Left ventricle myocardium inferior (tissue), 1 donor: ENCODE measurements around the gene LRRC40. TPM values are rescaled to one million over a fixed set of nuclear protein-coding genes. Genes with fewer than 3 reads are reported as not detected.

Experiments used
- DNase-seq: peaks from one replicate; pipeline ENCODE4 v3.0.0-alpha.2; 2020
- H3K27ac ChIP-seq: fragments of 200-600 bp; replicated peaks from 2 replicates; pipeline ENCODE4 v1.8.0; 2021
- H3K27me3 ChIP-seq: fragments of 200-600 bp; 2 replicates; pipeline ENCODE4 v1.8.0; 2021; ENCODE audit warnings: low read depth
- H3K36me3 ChIP-seq: fragments of 200-600 bp; 2 replicates; pipeline ENCODE4 v1.8.0; 2021
- H3K4me1 ChIP-seq: fragments of 200-600 bp; 2 replicates; pipeline ENCODE4 v1.8.0; 2021
- H3K4me3 ChIP-seq: fragments of 200-600 bp; 2 replicates; pipeline ENCODE4 v1.8.0; 2021; ENCODE audit warnings: mild to moderate bottlenecking, moderate library complexity
- H3K9me3 ChIP-seq: fragments of 200-600 bp; replicated peaks from 2 replicates; pipeline ENCODE4 v1.8.0; 2021
- CTCF ChIP-seq: fragments of 200-600 bp; IDR thresholded peaks from 2 replicates; pipeline ENCODE4 v1.8.0; 2021; ENCODE audit warnings: antibody characterized with exemption, mild to moderate bottlenecking, borderline replicate concordance
- intact Hi-C: fragments of 100-400 bp; cut with micrococcal nuclease; formaldehyde crosslinking; loops from one replicate; pipeline ENCODE4 v1.11.0; 2022
- long read RNA-seq: library from polyadenylated mRNA; unstranded; transcript quantifications from one replicate; pipeline ENCODE4 v2.0.0, GENCODE V29; 2021
- total RNA-seq: library from RNA; stranded (reverse); fragmentation: NEBNext Ultra II Directional; extraction: Animal tissue kit (Norgen Biotek cat#: 25700); gene quantifications from one replicate; pipeline ENCODE4 v1.2.1, GENCODE V29; 2021
- donor health status: DM: no; HTN: yes; CAD: no; lungs with severe emphysema.

The LRRC40 gene
- 9.0 TPM for total RNA-seq
- long read RNA-seq, transcript LRRC40-201 (15 exons, 2,884 nt): major isoform, 30 of 31 reads
- long read RNA-seq, partial matches to known transcripts: 0 of 31 reads
- long read RNA-seq, other reads (novel, unspliced or antisense): 1 of 31 reads

GRCh38 chr1:70205434-70206118 is at the start of gene LRRC40:
TSS of gene LRRC40 (minus strand) at chr1:70205579. CDS start at chr1:70205540, 39 bp downstream.
- Histone ChIP-seq H3K4me3 (peak within 1 kb of the TSS; percentile 70), H3K27ac (peak within 1 kb of the TSS; percentile 92), H3K9me3 (no peaks in the 10 kb centered on the region), H3K4me1 (peaks cover 76% of the 10 kb centered on the region), H3K27me3 (no peaks in the 10 kb centered on the region), H3K36me3 (peaks cover 6% of the 10 kb centered on the region)
- DNase-seq: peak; percentile 97
- intact Hi-C loops: no loop called here
- no peak for TF ChIP-seq CTCF

GRCh38 chr1:70248729-70249128 is 43.4 kb upstream of the LRRC40 start:
- Histone ChIP-seq H3K36me3 (peaks cover 93% of the 10 kb centered on the region), H3K4me3 (no peak overlapping the region), H3K4me1 (peaks cover 14% of the 10 kb centered on the region), H3K27me3 (no peaks in the 10 kb centered on the region), H3K9me3 (no peaks in the 10 kb centered on the region), H3K27ac (no peak overlapping the region)
- no peak for TF ChIP-seq CTCF
- no peak for DNase-seq
- intact Hi-C loops: no loop called here

- intact Hi-C loops: no loop called here
- H3K36me3 ChIP-seq: peaks cover 94% of the 10 kb centered on the region
- H3K9me3 ChIP-seq: no peaks in the 10 kb centered on the region
- no peak overlapping the region for H3K4me3 ChIP-seq
- H3K27ac ChIP-seq: no peak overlapping the region
- no peaks in the 10 kb centered on the region for H3K27me3 ChIP-seq
- no peak for DNase-seq
- H3K4me1 ChIP-seq: peaks cover 14% of the 10 kb centered on the region
- no peak for TF ChIP-seq CTCF
Measured at GRCh38 chr1:70247768-70248167, 42.4 kb upstream of the LRRC40 start.

GRCh38 chr1:70247122-70247521 is 41.7 kb upstream of the LRRC40 start:
- TF ChIP-seq CTCF: no peak
- peaks cover 14% of the 10 kb centered on the region for H3K4me1 ChIP-seq
- DNase-seq: no peak
- H3K9me3 ChIP-seq: no peaks in the 10 kb centered on the region
- peak overlapping the region; percentile 1 for H3K27ac ChIP-seq
- intact Hi-C loops: no loop called here
- H3K27me3 ChIP-seq: no peaks in the 10 kb centered on the region
- peaks cover 96% of the 10 kb centered on the region for H3K36me3 ChIP-seq
- no peak overlapping the region for H3K4me3 ChIP-seq

- H3K4me1 ChIP-seq: no peaks in the 10 kb centered on the region
- intact Hi-C loops: loop anchor here (10.0 kb wide), 1 partner anchor 825 kb away; no protein-coding TSS in a partner anchor
- no peak for DNase-seq
- no peaks in the 10 kb centered on the region for H3K9me3 ChIP-seq
- H3K27ac ChIP-seq: no peak overlapping the region
- H3K36me3 ChIP-seq: peaks cover 98% of the 10 kb centered on the region
- no peaks in the 10 kb centered on the region for H3K27me3 ChIP-seq
- no peak overlapping the region for H3K4me3 ChIP-seq
- TF ChIP-seq CTCF: no peak
Measured at GRCh38 chr1:70239940-70240339, 34.6 kb upstream of the LRRC40 start.
